Ishikawa (cell line): ENCODE measurements around the gene TMF1.
A peak's percentile ranks its signal among the peaks of the same experiment; 100 is the strongest.

Source experiments
- CEBPB ChIP-seq: IDR thresholded peaks from 2 replicates; pipeline ENCODE4 v1.6.1; 2012
- CREB1 ChIP-seq: IDR thresholded peaks from 2 replicates; pipeline ENCODE4 v1.6.1; 2012; ENCODE audit warnings: low read depth
- EGR1 ChIP-seq: IDR thresholded peaks from 2 replicates; pipeline ENCODE4 v1.6.1; 2012
- EP300 ChIP-seq: IDR thresholded peaks from 2 replicates; pipeline ENCODE4 v1.6.1; 2012; ENCODE audit warnings: borderline replicate concordance
- FOXM1 ChIP-seq: IDR thresholded peaks from 2 replicates; pipeline ENCODE4 v1.6.1; 2012; ENCODE audit warnings: low read depth, borderline replicate concordance
- MAX ChIP-seq: IDR thresholded peaks from 2 replicates; pipeline ENCODE4 v1.6.1; 2012
- NFIC ChIP-seq: IDR thresholded peaks from 2 replicates; pipeline ENCODE4 v1.6.1; 2012
- RAD21 ChIP-seq: IDR thresholded peaks from 2 replicates; pipeline ENCODE4 v1.6.1; 2012; ENCODE audit warnings: low read depth
- REST ChIP-seq: IDR thresholded peaks from 2 replicates; pipeline ENCODE4 v1.6.1; 2012; ENCODE audit warnings: low read depth, mild to moderate bottlenecking
- TAF1 ChIP-seq: IDR thresholded peaks from 2 replicates; pipeline ENCODE4 v1.6.1; 2012; ENCODE audit warnings: low read depth, mild to moderate bottlenecking
- USF1 ChIP-seq: IDR thresholded peaks from 2 replicates; pipeline ENCODE4 v1.6.1; 2012
- ZBTB7A ChIP-seq: IDR thresholded peaks from 2 replicates; pipeline ENCODE4 v1.6.1; 2012; ENCODE audit warnings: low read depth

GRCh38 chr3:69085168-69085832 is 33.2 kb upstream of the TMF1 start:
- no peak for TF ChIP-seq NFIC
- peak; percentile 0; the same call in 1 of the 2 replicates for TF ChIP-seq MAX
- TF ChIP-seq FOXM1, result no peak
- TF ChIP-seq RAD21, result no peak
- TF ChIP-seq REST, result no peak
- no peak for TF ChIP-seq USF1
- TF ChIP-seq TAF1, result 0 out of 2 replicates have a peak, but pooled peaks have one; percentile 8
- no peak for TF ChIP-seq EP300
- TF ChIP-seq ZBTB7A, result no peak
- no peak for TF ChIP-seq CREB1
- no peak for TF ChIP-seq CEBPB
- no peak for TF ChIP-seq EGR1
